CD4-positive, alpha-beta T cell treated with Interleukin-21 for 1 hour (primary cell): ENCODE measurements around the gene GSK3B.
"Not testable (repeated sequence)": the region's sequence is repeated elsewhere in the genome, so short reads cannot be mapped to it uniquely, and the experiment has no call there.

Experiments
- DNase-seq: peaks from one replicate; pipeline ENCODE4 v3.0.0-alpha.2; 2020

GSK3B gene

GRCh38 chr3:119990888-119991287 lies 103.4 kb downstream of the GSK3B start:
- DNase-seq: no peak

GRCh38 chr3:119989981-119990655 lies 104.1 kb downstream of the GSK3B start:
- DNase-seq: no peak

- not testable (repeated sequence) for DNase-seq
These were observed 107.4 kb downstream of the GSK3B start for GRCh38 chr3:119986812-119987211.

GRCh38 chr3:119981386-119981785 lies 112.9 kb downstream of the GSK3B start:
- DNase-seq: no peak

GRCh38 chr3:119978554-119979208 lies 115.6 kb downstream of the GSK3B start:
- DNase-seq: no peak

- DNase-seq: no peak
These were observed 116.9 kb downstream of the GSK3B start for GRCh38 chr3:119977353-119977752.

- DNase-seq: no peak
These were observed 118.0 kb downstream of the GSK3B start for GRCh38 chr3:119976214-119976613.

- DNase-seq: no peak
These were observed 119.6 kb downstream of the GSK3B start for GRCh38 chr3:119974656-119975055.

- DNase-seq: no peak
These were observed 121.1 kb downstream of the GSK3B start for GRCh38 chr3:119973018-119973646.

- no peak for DNase-seq
These were observed 124.5 kb downstream of the GSK3B start for GRCh38 chr3:119969759-119970158.

- DNase-seq: no peak
These were observed 126.8 kb downstream of the GSK3B start for GRCh38 chr3:119967353-119968006.

GRCh38 chr3:119965692-119966091 lies 128.6 kb downstream of the GSK3B start:
- no peak for DNase-seq

- DNase-seq: no peak
These were observed 130.0 kb downstream of the GSK3B start for GRCh38 chr3:119964294-119964693.

GRCh38 chr3:119955972-119956371 lies 138.3 kb downstream of the GSK3B start:
- DNase-seq: no peak

- no peak for DNase-seq
These were observed 143.5 kb downstream of the GSK3B start for GRCh38 chr3:119950666-119951325.

- DNase-seq: no peak
These were observed 149.0 kb downstream of the GSK3B start for GRCh38 chr3:119945291-119945690.

GRCh38 chr3:119944091-119944490 lies 150.2 kb downstream of the GSK3B start:
- DNase-seq: no peak

- no peak for DNase-seq
These were observed 155.2 kb downstream of the GSK3B start for GRCh38 chr3:119939077-119939476.

- peak; percentile 51 for DNase-seq
These were observed 157.0 kb downstream of the GSK3B start for GRCh38 chr3:119937229-119937628.

GRCh38 chr3:119934249-119934648 lies 160.0 kb downstream of the GSK3B start:
- no peak for DNase-seq

GRCh38 chr3:119933207-119933606 lies 161.0 kb downstream of the GSK3B start:
- DNase-seq: no peak

GRCh38 chr3:119930286-119930685 lies 164.0 kb downstream of the GSK3B start:
- no peak for DNase-seq

- no peak for DNase-seq
These were observed 167.1 kb downstream of the GSK3B start for GRCh38 chr3:119927190-119927589.
